Pancreas (tissue), 10 donors: Measurements from ENCODE around the gene FHDC1. TPM values are rescaled to one million over a fixed set of nuclear protein-coding genes. Genes with fewer than 3 reads are reported as not detected.

Experiments
- ATAC-seq, 4 donors: fragments of 200-7000 bp; cut with Tn5 transposase; one replicate each; pipeline versions ENCODE4 v1.8.0 to v1.9.1; 2020; ENCODE audit warnings: mild to moderate bottlenecking in 4 of 4, moderate library complexity in 4 of 4
- DNase-seq, 6 donors: peaks; one replicate each; pipeline ENCODE4 v3.0.0-alpha.2; 2020
- FAIRE-seq: peaks from 2 replicates; lab custom pipeline; 2012; peaks lifted over from hg19 to GRCh38; lab: Jason Lieb, UNC
- H3K27ac ChIP-seq, 4 donors: fragments of 200-600 bp; sonication (generic); 1 replicate in 3 of 4; 2 replicates in 1 of 4; pipeline versions ENCODE4 v1.5.0 to v1.8.0; 2020
- H3K27me3 ChIP-seq, 4 donors: fragments of 200-600 bp; one replicate each; pipeline ENCODE4 v1.8.0; 2021
- H3K36me3 ChIP-seq, 3 donors: fragments of 200-600 bp; sonication (generic) in 1 of 3; one replicate each; pipeline versions ENCODE4 v1.5.0 to v1.8.0; 2020 to 2021
- H3K4me1 ChIP-seq, 3 donors: fragments of 200-600 bp; one replicate each; pipeline ENCODE4 v1.8.0; 2021
- H3K4me3 ChIP-seq, 4 donors: fragments of 200-600 bp; sonication (generic) in 2 of 4; one replicate each; pipeline versions ENCODE4 v1.5.0 to v1.8.0; 2020 to 2021
- H3K9me3 ChIP-seq, 4 donors: fragments of 200-600 bp; one replicate each; pipeline ENCODE4 v1.8.0; 2021
- CTCF ChIP-seq, 4 donors: fragments of 200-600 bp; sonication (generic) in 3 of 4; IDR thresholded peaks; one replicate each; pipeline versions ENCODE4 v1.5.0 to v1.8.0; 2021; ENCODE audit warnings: antibody characterized with exemption in 4 of 4
- WGBS, 2 donors: extraction: QIAGEN DNeasy Blood & Tissue Kit; methylation state at CpG; one replicate each; pipeline ENCODE4 v1.1.7; 2013; 5-methylcytosine and 5-hydroxymethylcytosine counted together
- intact Hi-C, 3 donors: fragments of 100-400 bp; cut with DNase I; formaldehyde crosslinking; loops; one replicate each; pipeline versions ENCODE4 v1.11.1 to v1.14.2; 2022
- polyA plus RNA-seq, 2 donors: library from polyadenylated mRNA; stranded (reverse); fragments of 200-250 nt; gene quantifications; one replicate each; pipeline ENCODE4 v1.2.3, GENCODE V29; 2013
- total RNA-seq, 6 donors: library from RNA; stranded (reverse); fragmentation: NEBNext Ultra II Directional in 4 of 6; extraction: Animal tissue kit (Norgen Biotek cat#: 25700) in 4 of 6; gene quantifications; one replicate each; pipeline versions ENCODE4 v1.2.1 to v1.2.4, GENCODE V29; 2021 to 2023
- donor health status: healthy with polysubstance abuse.
- donor health status: DM: no; HTN: no; CAD: no; lungs with moderate emphysema.
- donor health status: DM: no; HTN: no; CAD: no.
- donor health status: control.
- donor health status: control.
- donor health status: Bipolar disorder and iron deficiency.
- donor health status: DM: yes; HTN: yes; CAD: no.
- donor health status: DM: no; HTN: no; CAD: no.
- donor health status: DM: no; HTN: no; CAD: no.
- donor health status: DM: yes; HTN: yes; CAD: no.

The FHDC1 gene
- total and polyA plus RNA-seq, 8 donors: 0.68 to 1.5 (median 1.0) TPM

GRCh38 chr4:152898606-152899005, 37.5 kb upstream of the FHDC1 start:
- FAIRE-seq (no peak), DNase-seq (no peak), ATAC-seq (no peak)
- Histone ChIP-seq H3K36me3 (no peaks in the 10 kb centered on the region), H3K27ac (no peak overlapping the region), H3K4me3 (no peak overlapping the region), H3K27me3 (no peaks in the 10 kb centered on the region), H3K4me1 (no peaks in the 10 kb centered on the region), H3K9me3 (no peaks in the 10 kb centered on the region)
- no peak for TF ChIP-seq CTCF (IDR thresholded peaks at IDR 0.05)
- intact Hi-C loops: no loop called here

DNA sequence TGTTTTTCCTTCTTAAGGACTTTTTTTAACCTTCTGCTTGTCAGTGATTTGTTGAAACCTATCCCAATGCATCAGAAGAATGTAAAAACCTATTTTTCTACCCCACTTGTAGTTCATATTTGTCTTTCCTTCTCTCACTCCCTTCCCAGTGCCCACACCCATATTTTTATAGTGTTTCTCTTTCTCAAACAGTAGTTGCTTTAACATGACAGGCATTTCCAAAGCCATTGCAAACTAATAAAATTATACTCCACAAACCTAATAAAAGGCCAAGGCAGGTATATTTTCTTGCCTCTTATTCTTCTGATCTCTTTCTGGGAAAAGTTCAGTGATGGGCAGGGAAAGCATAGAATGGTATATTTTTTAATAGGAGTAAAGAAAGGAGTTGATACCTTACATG, 35.7 kb upstream of the FHDC1 start:
- no peaks in the 10 kb centered on the region for H3K27me3 ChIP-seq
- TF ChIP-seq CTCF (IDR thresholded peaks at IDR 0.05): no peak
- intact Hi-C loops: no loop called here
- H3K27ac ChIP-seq: no peak overlapping the region
- DNase-seq (no peak), FAIRE-seq (no peak), ATAC-seq (no peak)
- no peak overlapping the region for H3K4me3 ChIP-seq
- no peaks in the 10 kb centered on the region for H3K9me3 ChIP-seq
- H3K4me1 ChIP-seq: no peaks in the 10 kb centered on the region
- no peaks in the 10 kb centered on the region for H3K36me3 ChIP-seq

DNA sequence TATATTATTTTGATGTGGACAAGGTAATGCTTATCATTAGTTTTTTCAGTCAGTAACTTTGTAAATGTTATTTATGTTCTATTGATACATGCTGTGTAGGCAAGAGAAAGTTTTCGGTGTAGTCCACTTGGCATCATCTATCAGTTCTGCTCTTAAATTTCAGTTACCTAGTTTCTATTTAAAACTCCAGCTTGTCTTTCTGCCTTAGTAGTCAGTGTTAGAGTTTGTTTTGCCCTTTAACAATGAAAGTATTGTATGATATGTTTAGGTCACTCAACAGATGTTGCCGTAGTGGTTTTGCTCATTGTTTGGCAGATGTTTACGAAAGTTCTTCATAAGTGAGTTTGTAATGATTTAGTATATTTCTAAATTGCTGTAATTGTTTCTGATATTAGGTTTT, 34.9 kb upstream of the FHDC1 start:
- DNase-seq (no peak), ATAC-seq (no peak), FAIRE-seq (no peak)
- Histone ChIP-seq H3K4me1 (no peaks in the 10 kb centered on the region), H3K4me3 (no peak overlapping the region), H3K36me3 (no peaks in the 10 kb centered on the region), H3K9me3 (no peaks in the 10 kb centered on the region), H3K27me3 (no peaks in the 10 kb centered on the region), H3K27ac (no peak overlapping the region)
- intact Hi-C loops: no loop called here
- TF ChIP-seq CTCF (IDR thresholded peaks at IDR 0.05): no peak
- WGBS, 2 donors: 93% methylated on average over 3 of the region's 3 CpGs

DNA sequence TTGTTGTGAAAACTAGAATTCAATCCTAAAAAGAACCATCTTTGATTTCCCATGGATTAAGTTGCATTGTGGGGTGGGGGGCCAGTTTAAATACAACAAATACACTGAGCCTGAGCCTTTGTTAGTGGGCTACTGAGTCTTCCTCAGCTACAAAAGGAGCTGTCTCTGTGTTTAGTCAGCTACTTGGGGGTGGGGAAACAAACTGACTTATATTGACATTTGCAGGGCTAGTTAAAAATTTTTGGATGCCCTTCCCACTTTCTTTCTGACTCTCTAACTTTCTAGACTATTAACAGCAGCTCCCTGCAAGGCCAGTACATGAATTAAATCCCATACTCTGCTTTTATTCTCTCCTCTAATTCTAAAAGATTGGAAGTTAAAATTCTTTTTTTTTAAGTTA, 32.5 kb upstream of the FHDC1 start:
- Histone ChIP-seq H3K4me3 (no peak overlapping the region), H3K4me1 (no peaks in the 10 kb centered on the region), H3K36me3 (no peaks in the 10 kb centered on the region), H3K9me3 (no peaks in the 10 kb centered on the region), H3K27ac (no peak overlapping the region), H3K27me3 (no peaks in the 10 kb centered on the region)
- DNase-seq (no peak), ATAC-seq (no peak), FAIRE-seq (no peak)
- no peak for TF ChIP-seq CTCF (IDR thresholded peaks at IDR 0.05)
- intact Hi-C loops: no loop called here

- FAIRE-seq: no peak
These were observed 26.2 kb upstream of the FHDC1 start for GRCh38 chr4:152909901-152910300.

More at GRCh38 chr4:152909901-152910300, 26.2 kb upstream of the FHDC1 start:
- Histone ChIP-seq H3K27ac (no peak overlapping the region), H3K9me3 (no peaks in the 10 kb centered on the region), H3K4me3 (no peak overlapping the region), H3K4me1 (no peaks in the 10 kb centered on the region), H3K27me3 (no peaks in the 10 kb centered on the region), H3K36me3 (peaks cover 0 to 3% (median 0%) of the 10 kb centered on the region in 3 donors)
- TF ChIP-seq CTCF (IDR thresholded peaks at IDR 0.05): no peak
- 89 to 97% methylated on average over 4 of the region's 4 CpGs for WGBS, 2 donors
- no peak for DNase-seq
- ATAC-seq: no peak
- intact Hi-C loops: no loop called here
